HCEC 1CT (cell line): Measurements from ENCODE around the gene CCL4.
"Not testable (repeated sequence)": the region's sequence is repeated elsewhere in the genome, so short reads cannot be mapped to it uniquely, and the experiment has no call there.

Experiments used
- DNase-seq: peaks from one replicate; pipeline ENCODE4 v3.0.0-alpha.2; 2017

The CCL4 gene

GRCh38 chr17:36088670-36089338 lies 14.8 kb upstream of the CCL4 start:
- DNase-seq: no peak

GRCh38 chr17:36089339-36089865 lies 14.2 kb upstream of the CCL4 start:
- no peak for DNase-seq

GRCh38 chr17:36089888-36090836 lies 13.5 kb upstream of the CCL4 start, which contains the start of gene CCL3:
Gene CCL3 (minus strand): TSS chr17:36090143. CDS start chr17:36090058, 85 bp downstream.
- peak; percentile 8 for DNase-seq

- no peak for DNase-seq
These were observed 11.4 kb upstream of the CCL4 start for GRCh38 chr17:36092230-36092629.

- not testable (repeated sequence) for DNase-seq
These were observed 10.9 kb upstream of the CCL4 start for GRCh38 chr17:36092715-36093114.

GRCh38 chr17:36094232-36094631 lies 9.4 kb upstream of the CCL4 start:
- no peak for DNase-seq

GRCh38 chr17:36094746-36095145 lies 8.9 kb upstream of the CCL4 start:
- DNase-seq: no peak

- no peak for DNase-seq
These were observed 7.6 kb upstream of the CCL4 start for GRCh38 chr17:36095992-36096391.

- DNase-seq: not testable (repeated sequence)
These were observed 4.6 kb upstream of the CCL4 start for GRCh38 chr17:36099004-36099403.

GRCh38 chr17:36104246-36104645 lies 619 bp downstream of the CCL4 start:
- not testable (repeated sequence) for DNase-seq

- DNase-seq: no peak
These were observed 1.1 kb downstream of the CCL4 start for GRCh38 chr17:36104701-36105181.

GRCh38 chr17:36105781-36106492 lies 2.3 kb downstream of the CCL4 start:
- no peak for DNase-seq

GRCh38 chr17:36106493-36106835 lies 2.8 kb downstream of the CCL4 start:
- DNase-seq: no peak

- DNase-seq: no peak
These were observed 4.0 kb downstream of the CCL4 start for GRCh38 chr17:36107660-36108059.

- not testable (repeated sequence) for DNase-seq
These were observed 4.6 kb downstream of the CCL4 start for GRCh38 chr17:36108265-36108664.

- DNase-seq: no peak
These were observed 7.5 kb downstream of the CCL4 start for GRCh38 chr17:36111068-36111490.

- DNase-seq: no peak
These were observed 8.9 kb downstream of the CCL4 start for GRCh38 chr17:36112572-36112971.

- DNase-seq: not testable (repeated sequence)
These were observed 9.5 kb downstream of the CCL4 start for GRCh38 chr17:36113131-36113530.

- DNase-seq: not testable (repeated sequence)
These were observed 11.5 kb downstream of the CCL4 start for GRCh38 chr17:36114971-36115648.

GRCh38 chr17:36115649-36115977 lies 12.0 kb downstream of the CCL4 start:
- DNase-seq: not testable (repeated sequence)

- no peak for DNase-seq
These were observed 14.1 kb downstream of the CCL4 start for GRCh38 chr17:36117505-36118382.
